ENCODE results near the gene CREB3L2.

DNA sequence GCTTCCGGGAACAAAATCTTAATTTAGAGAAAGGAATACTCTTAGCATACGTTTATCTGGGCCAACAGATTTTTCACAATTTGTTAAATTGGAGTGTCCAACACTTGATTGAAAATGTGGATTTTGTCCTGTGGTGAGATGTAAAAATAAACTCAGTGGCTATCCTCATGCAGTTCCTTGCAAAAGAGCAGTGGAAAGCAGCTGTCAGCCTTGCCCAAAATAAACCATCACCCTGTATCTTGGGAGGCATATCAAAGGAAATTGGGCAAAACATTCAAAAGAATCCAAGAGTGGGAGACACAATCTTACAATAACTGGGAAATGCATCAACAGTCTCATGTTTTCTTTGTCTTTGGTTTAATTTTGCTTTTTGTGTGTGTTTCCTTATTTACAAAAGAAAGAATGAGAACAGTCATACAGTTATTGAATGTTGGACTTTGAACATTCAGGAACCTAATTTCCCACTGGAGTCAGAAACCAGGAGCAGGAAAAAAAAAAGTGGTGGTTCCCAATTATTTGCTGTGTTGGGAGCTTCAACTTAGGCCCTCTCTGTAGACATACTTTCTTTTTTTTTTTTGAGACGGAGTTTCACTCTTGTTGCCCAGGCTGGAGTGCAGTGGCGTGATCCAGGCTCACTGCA is 110.8 kb downstream of the CREB3L2 start:
- no peak for TF ChIP-seq POLR2A (IDR thresholded peaks at IDR 0.05)
- TF ChIP-seq, protein P1, sequence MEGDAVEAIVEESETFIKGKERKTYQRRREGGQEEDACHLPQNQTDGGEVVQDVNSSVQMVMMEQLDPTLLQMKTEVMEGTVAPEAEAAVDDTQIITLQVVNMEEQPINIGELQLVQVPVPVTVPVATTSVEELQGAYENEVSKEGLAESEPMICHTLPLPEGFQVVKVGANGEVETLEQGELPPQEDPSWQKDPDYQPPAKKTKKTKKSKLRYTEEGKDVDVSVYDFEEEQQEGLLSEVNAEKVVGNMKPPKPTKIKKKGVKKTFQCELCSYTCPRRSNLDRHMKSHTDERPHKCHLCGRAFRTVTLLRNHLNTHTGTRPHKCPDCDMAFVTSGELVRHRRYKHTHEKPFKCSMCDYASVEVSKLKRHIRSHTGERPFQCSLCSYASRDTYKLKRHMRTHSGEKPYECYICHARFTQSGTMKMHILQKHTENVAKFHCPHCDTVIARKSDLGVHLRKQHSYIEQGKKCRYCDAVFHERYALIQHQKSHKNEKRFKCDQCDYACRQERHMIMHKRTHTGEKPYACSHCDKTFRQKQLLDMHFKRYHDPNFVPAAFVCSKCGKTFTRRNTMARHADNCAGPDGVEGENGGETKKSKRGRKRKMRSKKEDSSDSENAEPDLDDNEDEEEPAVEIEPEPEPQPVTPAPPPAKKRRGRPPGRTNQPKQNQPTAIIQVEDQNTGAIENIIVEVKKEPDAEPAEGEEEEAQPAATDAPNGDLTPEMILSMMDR (IDR thresholded peaks at IDR 0.05): no peak
